Measurements from ENCODE around the gene MSLN.

GRCh38 chr16:802914-803753, 42.6 kb downstream of the MSLN start:
- TF ChIP-seq CTCF (conservative IDR thresholded peaks at IDR 0.05; ENCODE audit: low read depth in 2 of 2) (no peak), POLR2AphosphoS5 (IDR thresholded peaks at IDR 0.05; ENCODE audit: low read depth) (no peak), REST (IDR thresholded peaks at IDR 0.05; ENCODE audit: unreplicated experiment) (no peak), EZH2 (IDR thresholded peaks at IDR 0.05; ENCODE audit: low read depth, unreplicated experiment) (no peak), ZNF462 (CRISPR knock-in tag; IDR thresholded peaks at IDR 0.05) (no peak), EZH2phosphoT487 (IDR thresholded peaks at IDR 0.05; ENCODE audit: unreplicated experiment) (no peak), CREB1 (CRISPR knock-in tag; IDR thresholded peaks at IDR 0.05; ENCODE audit: low read depth) (no peak), NANOG (IDR thresholded peaks at IDR 0.05; ENCODE audit: borderline replicate concordance) (no peak), JUNB (IDR thresholded peaks at IDR 0.05; ENCODE audit: unreplicated experiment) (no peak), STAT1 (IDR thresholded peaks at IDR 0.05; ENCODE audit: unreplicated experiment) (no peak)
